Stimulated activated CD4-positive, alpha-beta T cell treated with anti-CD3 and anti-CD28 coated beads, Interleukin-15, amount 100 ng/mL, for 1 hour (primary cell): ENCODE data around the gene TMEM40.
"Not testable (repeated sequence)": the region's sequence is repeated elsewhere in the genome, so short reads cannot be mapped to it uniquely, and the experiment has no call there.

Source experiments
- DNase-seq, 2 donors: peaks; one replicate each; pipeline ENCODE4 v3.0.0-alpha.2; 2020; ENCODE audit warnings: low read depth in 1 of 2, low spot score in 1 of 2

Gene TMEM40, protein sequence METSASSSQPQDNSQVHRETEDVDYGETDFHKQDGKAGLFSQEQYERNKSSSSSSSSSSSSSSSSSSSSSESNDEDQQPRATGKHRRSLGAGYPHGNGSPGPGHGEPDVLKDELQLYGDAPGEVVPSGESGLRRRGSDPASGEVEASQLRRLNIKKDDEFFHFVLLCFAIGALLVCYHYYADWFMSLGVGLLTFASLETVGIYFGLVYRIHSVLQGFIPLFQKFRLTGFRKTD

DNA sequence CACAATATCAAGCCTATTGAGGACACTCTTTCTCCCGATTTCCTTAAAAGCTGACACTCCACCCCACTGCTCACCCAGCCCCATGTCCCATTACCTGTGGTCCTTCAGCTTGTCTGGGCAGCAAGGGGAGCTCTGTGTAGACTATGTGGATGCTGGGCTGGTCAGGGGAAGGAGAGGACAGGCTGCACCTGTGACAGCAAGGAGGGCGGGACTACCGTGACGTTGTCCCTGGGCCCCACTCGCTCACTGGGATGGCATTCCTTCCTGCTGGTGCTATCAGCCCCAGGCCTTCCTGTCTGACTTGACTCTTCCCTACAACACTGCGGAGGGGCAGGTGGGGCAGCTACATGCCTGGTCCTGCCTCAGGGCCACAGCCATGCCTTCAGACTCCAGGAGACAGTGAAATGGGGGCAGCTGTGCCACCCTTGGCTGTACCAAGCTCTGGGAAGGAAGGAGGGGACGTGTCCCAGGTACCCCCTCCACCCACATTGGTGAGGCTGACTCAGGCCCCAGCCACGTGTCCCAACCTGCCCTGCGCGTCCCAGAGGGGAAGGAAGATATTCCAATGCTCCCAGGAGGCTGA, at the start of gene TMEM40:
TMEM40 (minus strand) TSS at position 163 of the 583 bp plus-strand sequence. CDS start 9,427 bp downstream, outside the sequence.
- DNase-seq = no peak

DNA sequence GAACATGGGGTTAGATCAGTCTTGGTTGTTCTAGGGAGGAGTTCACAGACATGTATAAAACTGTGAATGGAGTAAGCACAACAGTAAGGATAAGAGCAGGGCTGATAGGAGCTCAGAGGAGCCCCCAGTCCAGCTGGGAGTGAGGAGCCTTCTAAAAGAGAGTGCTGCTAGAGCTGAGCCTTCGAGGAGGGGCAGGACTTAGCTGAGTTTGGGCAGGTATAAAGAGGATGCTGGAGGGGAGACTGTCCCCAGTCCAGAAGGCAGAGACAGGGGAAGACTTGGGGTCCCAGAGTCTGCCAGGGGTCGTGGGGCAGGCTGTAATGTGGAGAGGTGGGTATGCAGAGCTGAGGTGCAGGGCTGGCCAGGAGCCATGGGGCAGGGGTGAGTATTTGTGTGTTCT, 49.5 kb upstream of the TMEM40 start:
- no peak for DNase-seq

DNA sequence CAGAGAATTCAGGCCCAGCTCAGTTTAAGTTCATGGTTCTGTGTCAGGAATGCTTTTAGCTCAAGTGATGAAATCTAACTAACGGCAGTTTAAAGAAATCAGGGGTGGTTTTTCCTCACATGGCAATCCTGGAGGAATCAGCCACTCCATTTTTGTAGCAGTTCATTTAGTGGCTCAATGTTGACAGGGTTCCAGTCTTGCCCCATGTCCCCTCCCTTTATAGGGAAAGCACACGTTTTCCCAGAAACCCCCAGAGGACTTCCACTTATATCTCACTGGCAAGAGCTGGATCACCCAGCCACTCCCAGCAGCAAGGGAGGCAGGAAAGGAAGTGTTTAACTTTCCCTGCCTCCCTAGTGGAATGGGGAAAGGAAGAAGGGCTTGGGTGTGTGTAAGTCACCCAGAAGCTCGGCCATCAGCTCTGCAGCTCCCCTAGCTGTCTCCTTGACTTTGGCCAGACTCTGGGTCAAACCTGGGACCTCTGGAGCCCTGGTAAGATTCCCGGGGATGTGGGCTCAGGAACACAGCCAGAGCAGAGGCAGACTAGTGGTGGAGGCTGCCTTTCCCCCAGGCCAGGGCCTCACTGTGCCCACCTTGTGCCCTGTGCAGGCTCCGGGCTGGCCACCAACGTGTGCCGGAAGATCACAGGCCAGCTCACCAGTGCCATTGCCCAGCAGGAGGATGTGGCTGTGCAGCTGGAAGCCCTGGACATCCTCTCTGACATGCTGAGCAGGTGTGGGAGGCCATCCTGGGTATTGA, 48.7 kb upstream of the TMEM40 start:
- DNase-seq = no peak

DNA sequence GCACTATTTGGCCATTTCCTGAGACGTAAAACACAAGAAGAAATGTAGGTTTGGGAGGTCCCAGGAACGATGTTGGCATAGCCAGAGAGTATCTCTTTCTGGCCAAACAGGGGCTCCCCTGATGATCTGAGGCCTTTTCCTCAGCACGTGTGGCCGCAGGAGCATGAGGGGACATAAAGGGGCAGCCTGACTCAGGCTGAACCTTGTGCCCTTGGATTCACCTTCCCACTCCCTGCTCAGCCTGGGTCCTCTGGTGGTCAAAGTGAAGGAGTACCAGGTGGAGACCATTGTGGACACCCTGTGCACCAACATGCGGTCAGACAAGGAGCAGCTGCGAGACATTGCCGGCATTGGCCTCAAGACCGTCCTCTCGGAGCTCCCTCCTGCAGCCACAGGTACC, 48.0 kb upstream of the TMEM40 start:
- no peak for DNase-seq

DNA sequence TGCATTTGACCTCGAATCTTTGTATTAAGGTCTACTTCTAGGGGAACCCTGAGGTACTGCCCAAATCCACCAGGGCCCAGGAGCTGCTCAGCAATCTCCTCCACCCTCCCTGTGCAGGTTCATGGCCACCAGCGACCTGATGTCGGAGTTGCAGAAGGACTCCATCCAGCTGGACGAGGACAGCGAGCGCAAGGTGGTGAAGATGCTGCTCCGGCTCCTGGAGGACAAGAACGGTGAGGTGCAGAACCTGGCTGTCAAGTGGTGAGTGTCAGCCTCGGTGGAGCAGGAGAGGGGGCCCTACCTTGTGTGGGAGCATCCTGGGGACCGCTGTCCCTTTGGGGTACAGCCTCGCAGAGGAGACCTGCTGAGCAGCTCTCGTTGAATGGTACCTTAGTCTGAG, 44.3 kb upstream of the TMEM40 start:
- DNase-seq = no peak

DNA sequence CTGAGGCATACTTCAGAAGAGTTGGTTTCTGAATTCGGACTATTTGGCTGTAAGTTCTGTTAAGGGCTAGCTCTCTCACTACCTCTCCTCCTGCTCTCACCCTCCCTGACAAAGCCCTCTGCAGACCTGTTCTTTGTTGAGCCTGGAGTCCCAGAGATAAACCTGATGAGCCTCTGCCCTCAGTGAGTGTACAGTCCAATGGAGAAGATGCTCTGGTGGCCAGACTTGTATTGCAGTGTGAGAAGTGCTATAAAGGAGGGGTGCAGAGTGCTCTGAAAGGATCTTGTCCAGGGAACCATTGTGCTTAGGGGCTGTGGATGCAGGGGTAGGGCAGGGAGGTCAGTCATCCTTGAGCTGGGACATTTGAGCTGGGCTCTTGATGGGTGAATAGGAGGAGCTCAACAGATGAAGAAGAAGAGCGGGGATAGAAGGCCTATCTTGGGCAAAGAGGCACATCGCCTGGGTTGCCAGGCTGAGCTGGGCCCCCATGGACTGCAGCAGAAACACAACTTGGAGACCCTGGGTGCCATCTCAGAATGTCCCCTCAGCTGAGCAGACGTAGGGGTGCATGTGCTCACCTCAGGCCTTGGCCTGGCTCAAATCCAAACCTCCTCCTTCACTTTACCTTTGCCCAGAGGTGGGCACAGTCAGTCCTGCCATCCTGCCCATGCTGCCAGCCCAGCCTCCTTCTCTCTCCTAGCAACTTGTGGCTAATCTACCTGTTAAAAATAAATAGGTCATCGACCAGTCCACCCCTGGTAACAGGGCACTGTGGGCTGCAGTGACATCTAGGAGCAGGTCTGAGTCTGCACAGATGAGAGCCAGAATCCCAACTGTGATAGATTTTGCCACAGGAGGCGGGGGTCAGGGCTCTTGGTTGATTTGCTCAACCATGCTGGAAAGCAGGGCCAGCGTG, 40.7 kb upstream of the TMEM40 start:
- no peak for DNase-seq

DNA sequence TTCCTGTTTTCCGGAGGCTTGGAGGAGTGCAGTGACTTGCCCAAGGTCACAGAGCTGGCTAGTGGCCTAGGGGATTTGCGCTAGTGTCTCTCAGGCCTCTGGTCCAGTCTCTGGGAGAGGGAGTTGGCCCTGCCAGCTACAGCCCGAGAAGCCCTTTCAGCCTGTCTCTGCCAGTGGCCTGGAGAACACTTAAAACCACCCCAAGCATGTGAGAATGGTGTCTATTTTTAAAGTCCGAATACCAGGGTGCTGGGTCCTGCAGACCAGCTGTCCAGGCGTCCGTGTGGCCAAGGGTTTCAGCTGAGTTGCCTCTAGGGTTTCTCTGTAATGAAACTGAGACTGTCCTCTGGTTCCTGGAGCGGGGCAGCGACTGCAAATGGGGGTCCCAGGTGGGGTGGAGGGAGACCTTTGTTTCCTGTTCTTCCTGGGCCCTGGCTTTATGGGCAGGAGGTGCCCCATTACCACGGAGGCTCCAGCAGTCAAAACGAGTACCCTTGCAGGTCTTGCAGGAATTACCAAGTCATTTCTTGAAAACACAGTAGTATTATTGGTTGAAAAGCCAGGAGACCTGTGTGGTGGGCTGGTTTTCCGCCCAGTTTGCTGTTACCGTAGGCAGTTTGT, 39.6 kb upstream of the TMEM40 start:
- no peak for DNase-seq

DNA sequence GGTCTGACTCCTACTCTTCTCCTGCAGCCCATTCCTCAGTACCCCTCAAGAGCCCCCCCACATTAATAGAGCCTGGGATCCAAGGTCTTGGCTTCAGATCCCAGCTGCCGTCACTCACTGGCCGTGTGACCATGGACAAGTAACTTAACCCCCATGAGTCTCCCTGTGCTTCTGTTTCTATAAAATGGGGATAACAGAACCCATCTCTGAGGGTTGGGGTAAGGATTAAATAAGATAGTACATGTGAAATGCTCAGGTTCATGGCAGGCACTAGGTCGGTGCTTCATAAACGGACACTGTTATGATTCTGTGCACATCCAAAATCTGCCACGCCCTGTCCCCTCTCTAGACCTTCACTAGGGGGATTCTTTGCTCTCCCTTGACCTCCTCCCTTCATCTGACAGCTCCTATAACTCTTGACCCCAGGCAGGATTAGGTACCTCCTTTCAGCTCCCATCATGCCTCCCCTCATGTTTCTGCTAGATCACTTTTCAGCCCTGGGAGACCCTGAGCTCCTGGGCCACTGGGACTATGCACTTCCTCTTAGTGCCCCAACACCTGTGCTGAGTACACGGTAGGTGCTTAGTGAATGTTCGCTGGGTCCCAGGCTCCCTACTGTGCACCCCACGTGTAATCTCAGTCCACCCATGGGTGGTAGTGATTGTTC, 39.0 kb upstream of the TMEM40 start:
- DNase-seq = no peak

DNA sequence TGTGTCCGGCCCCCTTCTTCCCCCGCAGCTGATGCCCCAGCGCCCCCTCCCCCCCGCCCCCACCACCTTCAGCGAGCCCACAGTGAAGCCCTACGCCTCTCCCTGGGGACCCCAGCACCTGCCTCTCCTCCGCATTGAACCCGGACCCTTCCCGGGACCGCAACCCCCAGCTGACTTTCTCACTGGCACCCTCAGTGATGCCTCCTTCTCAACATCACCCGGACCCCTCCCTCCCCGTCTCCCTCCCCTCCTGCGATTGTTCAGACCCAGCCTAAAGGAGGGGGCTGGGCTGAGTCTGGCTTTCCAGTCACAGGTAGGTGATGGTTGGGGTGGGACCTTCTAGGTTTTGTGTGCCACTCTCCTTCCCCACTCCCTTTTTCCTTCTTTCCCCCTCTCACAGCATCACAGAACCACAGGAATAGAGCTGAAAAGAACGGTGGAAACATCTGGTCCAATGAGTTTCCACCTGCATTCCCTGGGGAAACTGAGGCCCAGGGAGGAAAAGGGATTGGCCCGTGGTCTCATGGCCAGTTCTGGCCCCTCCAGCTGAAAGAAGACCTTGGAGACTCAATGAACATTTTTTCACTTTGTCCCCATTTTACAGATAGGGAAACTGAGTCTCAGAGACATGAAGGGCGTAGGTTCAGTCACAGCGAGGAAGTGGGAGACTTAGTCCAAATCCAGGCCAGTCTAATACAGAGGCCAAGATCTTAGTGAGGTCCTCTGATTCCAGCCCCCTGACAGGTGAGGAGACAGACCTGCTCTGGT, 38.2 kb upstream of the TMEM40 start:
- no peak for DNase-seq

DNA sequence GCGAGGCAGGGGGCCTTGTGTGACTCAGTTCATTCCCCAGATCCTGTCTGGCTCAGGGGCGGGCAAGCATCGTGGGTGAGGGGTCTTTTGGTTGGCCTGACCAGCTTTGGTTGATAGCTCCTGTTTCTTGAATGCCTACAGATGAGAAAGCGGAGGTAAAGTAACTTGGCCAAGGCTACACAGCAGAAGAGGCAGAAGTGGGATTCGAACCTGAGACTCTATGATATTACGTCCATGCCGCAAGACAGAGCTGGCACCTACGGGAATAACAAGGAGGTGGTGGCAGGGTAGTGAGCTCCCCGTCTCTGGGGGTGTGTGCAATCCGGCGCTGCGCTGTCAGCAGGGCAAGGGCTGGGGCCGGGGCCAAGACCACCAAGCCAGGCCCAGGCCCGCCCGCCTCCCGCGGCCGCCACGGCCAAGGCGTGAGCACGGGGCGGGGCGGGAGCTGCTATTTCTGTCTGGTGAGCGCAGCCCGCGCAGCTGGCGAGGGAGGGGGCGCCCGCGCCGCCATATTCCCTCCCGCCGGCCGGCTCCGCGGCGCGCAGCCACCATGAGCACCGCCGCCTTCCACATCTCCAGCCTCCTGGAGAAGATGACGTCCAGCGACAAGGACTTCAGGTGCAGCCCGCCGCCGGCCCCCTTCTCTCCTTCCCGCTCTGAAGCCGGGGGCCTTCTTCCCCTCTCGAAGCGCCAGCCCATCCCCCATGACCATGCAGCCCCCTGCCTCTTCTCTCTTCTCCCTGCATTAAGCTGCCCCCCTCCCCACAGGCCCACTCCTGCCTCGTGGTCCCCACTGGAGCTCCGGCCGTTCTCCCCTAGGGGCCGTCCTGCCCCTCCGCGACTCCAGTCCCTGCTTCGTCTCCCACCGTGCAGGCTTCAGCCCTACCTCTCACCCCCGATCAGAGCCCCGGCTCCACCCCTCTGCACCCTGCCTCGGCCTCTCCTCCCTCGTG, 37.4 kb upstream of the TMEM40 start, which contains the start of gene CAND2:
CAND2 (plus strand) TSS at position 510 of the 953 bp plus-strand sequence; CDS start at position 551, 41 bp downstream.
- peak in 1 of 2 donors; percentile 33 for DNase-seq

DNA sequence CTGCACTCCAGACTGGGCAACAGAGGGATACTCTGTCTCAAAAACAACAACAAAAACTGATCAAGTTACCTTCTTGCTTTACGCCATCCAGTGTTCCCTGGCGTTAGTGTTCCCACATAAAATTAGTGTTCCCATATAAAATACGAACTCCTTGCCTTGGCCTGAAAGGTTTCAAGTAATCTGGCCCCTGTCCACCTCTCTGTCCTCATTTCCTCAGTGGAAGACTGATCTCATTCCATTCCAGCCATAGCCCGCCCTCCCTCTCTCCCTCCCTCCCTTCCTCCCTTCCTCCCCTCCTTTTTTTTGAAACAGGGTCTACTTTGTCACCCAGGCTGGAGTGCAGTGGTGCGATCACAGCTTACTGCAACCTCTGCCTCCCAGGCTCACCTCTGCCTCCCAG, 34.6 kb upstream of the TMEM40 start:
- DNase-seq = no peak

DNA sequence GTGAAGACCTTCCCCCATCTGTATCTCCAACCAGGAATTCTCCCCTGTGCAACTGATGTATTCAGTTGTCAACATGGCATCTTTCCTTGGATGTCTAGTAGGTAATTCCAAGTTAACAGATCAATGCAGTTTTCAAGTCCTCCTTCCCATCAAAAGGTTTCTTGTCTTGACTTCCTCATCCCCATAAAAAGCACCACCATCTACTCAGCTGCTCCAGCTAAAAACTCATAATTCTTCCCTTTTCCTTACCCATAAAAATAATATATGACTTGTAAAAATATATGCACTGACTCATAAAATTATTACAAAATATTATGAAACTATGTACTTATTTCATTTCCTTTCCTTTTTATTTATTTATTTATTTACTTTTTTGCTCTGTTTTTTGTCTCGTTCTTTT, 32.4 kb upstream of the TMEM40 start:
- DNase-seq = no peak

DNA sequence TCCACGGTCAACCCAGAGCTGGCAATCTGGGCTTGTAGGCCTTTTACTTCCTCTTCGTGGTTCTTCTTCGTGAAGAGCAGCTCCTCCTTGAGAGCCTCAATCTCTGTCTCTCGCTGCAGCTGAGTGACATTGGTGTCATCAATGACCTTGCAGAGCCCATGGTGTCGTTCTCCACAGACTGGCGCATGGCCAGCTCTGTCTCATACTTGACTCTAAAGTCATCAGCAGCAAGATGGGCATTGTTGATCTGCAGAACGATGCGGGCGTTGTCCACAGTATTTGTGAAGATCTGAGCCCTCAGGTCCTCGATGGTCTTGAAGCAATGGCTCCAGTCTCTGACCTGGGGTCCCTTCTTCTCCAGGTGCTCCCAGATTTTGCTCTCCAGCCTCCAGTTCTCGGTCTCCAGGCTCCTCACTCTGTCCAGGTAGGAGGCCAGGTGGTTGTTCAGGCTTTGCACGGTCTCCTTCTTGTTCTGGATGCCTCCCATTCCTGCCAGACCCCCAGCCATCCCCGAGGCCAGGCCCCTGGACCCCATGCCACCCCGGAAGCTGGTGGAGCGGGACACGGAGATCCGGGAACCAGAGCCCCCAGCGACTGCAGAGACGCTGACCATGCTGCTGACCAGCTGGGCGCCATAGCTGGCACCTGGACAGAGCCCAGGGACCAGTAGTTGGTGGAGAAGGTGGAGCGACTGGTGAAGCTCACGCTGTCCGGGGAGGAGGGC, 29.1 kb upstream of the TMEM40 start:
- not testable (repeated sequence) for DNase-seq

DNA sequence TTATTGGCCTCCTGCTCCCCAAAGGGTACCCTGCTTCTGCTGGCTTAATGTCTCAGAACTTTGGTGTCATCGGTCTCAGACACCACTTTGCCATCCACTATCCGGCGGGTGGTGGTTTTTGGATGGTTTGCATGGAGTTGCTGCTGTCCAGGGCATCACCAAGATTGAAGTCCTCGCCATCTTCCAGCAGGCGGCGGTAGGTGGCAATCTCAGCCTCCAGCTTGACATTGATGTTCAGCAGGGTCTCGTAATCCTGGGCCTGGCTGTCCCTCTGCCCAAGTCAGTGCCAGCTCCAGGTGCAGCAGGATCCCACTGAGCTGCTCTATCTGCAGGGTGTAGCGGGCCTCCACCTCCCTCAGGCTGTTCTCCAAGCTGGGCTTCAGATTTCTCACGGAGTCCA, 28.3 kb upstream of the TMEM40 start:
- DNase-seq = peak; percentile 20 to 42

DNA sequence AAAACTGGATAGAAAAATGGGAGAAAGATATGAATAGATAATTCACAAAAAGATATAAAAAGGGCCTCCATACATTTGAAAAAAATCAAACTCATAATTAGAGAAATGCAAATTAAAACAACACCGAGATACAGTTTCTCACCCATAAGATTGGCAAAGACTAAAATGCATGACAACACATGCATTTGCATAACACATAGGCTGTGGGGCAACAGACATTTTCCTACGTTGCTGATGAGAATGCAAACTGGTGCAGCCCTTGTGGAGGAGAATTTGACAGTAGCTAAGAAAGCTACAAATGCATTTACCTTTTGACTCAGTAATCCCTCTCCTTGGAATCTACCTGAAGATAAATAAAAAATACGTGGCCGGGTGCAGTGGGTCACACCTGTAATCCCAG, 26.0 kb upstream of the TMEM40 start:
- DNase-seq = no peak

DNA sequence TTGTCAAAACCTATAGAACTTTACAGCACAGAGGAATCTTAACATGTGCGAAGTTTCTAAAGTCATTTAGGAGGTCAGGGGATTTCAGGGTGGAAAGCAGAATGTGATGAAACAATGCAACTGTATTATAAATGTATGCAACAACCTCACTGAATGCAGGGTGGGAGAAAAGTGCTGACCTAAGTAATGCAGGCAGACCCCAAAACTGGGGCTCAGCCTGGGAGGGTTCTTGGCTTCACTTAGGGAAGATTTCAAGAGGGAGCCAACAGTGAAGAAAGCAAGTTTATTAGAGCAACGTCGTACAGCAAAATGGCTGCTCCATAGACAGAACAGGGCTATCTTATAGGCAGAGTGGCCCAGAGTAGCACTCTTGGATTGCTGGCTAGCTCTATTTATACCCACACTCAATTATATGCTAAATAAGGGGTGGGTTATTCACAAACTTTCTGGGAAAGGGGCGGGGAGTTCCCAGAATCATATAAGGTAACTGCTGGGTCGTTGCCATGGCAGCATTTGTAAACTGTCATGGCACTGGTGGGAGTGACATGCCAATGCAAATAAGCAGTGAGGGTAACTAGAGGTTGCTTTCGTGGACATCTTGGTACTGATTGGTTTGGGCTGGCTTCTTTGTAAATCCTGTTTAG, 23.2 kb upstream of the TMEM40 start:
- DNase-seq = no peak

DNA sequence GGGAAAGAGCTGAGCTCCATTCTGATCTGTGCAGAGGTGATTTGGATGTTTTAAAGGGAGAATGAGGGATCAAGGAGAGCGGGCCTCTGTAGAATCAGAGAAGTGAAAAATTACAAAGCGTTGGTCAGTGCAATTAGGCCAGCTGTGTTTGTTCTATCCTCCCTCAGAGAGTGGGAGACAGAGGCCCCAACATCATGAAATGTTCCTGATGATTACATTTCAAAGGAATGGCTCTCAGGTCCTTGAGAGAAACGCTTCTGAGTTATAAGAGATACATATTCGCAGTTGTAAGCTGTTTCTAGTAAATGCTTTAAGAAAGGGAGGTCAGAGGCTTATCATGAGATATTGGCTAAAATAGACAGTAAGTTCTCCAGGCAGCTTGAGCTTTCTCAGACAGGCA, 21.7 kb upstream of the TMEM40 start:
- DNase-seq = no peak
